CD4-positive, alpha-beta T cell treated with Interferon gamma for 1 hour (primary cell): ENCODE results near the gene CHRNE.
A peak's percentile ranks its signal among the peaks of the same experiment; 100 is the strongest.

ENCODE experiments used
- DNase-seq: peaks from one replicate; pipeline ENCODE4 v3.0.0-alpha.2; 2020

Gene CHRNE

DNA sequence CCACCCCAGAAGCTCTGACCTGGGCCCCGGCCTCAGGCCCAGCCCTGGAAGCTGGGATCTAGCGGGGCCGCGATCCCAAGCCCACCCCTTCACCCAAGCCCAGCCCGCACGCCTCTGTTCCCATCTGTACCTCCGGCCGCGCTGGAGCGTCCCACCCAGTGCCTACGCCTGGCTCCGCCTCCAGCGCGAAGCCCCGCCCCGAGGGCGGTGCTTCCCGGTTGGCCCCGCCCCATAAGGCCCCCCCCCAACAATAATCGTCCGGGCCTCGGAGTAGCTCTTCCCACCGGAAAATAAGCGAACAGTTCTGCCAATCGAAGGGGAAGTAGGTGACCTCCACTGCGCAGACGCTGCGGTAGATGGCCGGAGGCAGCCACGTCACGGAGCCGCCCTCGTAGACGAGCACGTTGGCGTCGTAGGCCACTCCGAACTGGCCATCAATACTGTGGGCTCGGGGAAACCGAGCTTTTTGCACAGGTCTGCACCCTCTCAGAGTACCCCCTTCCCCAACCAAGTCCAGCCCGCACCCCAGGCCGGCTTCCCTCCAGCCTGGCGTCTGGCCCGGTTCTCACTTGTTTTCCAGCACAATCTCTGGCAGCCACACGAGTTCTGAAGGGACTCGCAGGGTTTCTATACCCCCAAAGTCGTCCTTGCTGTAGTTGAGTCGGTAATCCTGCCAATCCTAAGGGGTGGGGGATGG, 1.1 kb downstream of the CHRNE start:
- DNase-seq, result peak; percentile 71

- DNase-seq, result no peak
These were observed 1.7 kb downstream of the CHRNE start for GRCh38 chr17:4901108-4901647.

- peak; percentile 89 for DNase-seq
These were observed 2.4 kb downstream of the CHRNE start for GRCh38 chr17:4900231-4901107.

- peak; percentile 97 for DNase-seq
These were observed 3.3 kb downstream of the CHRNE start, which contains the start of gene C17orf107 for GRCh38 chr17:4899341-4900230. TSS of gene C17orf107 (plus strand) at chr17:4899536. CDS start at chr17:4899763, 227 bp downstream.

- no peak for DNase-seq
These were observed 4.0 kb downstream of the CHRNE start for GRCh38 chr17:4898927-4899326.

DNA sequence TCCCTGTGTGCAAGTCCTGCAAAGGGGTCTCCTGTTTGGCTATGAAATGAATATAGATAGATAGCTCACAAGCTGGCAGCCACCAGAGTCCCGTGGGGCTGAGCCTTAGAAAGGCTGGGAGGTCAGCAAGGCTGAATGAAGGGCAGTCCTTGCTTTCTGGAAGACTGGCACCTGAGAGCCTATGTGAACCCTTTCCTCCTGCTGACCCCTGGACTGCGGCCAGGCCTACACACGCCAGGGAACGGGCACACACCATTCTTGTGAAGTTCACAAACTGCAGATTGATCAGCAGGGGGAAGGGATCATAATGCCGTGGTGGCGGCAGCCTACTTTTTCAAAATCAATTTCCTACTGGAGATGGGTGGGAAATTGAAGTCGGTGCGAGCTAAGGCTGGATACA, 4.5 kb downstream of the CHRNE start:
- no peak for DNase-seq

DNA sequence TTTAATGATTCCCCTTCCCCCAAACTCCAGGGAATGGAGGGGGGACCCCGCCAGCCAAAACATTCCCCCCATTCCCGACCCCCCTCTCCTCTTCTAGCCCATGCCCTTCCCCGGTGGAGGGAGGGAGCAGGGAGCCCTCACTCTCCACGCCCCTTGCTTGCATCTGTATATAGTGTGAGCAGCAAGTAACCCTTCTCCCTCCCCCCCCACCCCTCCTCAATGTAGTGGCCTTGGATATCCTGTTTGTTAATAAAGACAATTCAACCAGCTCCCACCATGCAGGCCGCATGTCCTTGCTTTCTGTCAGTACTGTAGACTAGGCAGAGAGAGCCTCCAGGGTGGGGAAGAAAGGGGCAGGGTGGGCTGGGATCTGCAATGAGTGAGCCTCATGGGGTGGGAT, 5.1 kb downstream of the CHRNE start:
- no peak for DNase-seq

GRCh38 chr17:4897198-4897687, 5.7 kb downstream of the CHRNE start:
- DNase-seq, result no peak

- no peak for DNase-seq
These were observed 6.3 kb downstream of the CHRNE start for GRCh38 chr17:4896332-4897197.

GRCh38 chr17:4895657-4896331, 7.1 kb downstream of the CHRNE start:
- DNase-seq, result no peak

DNA sequence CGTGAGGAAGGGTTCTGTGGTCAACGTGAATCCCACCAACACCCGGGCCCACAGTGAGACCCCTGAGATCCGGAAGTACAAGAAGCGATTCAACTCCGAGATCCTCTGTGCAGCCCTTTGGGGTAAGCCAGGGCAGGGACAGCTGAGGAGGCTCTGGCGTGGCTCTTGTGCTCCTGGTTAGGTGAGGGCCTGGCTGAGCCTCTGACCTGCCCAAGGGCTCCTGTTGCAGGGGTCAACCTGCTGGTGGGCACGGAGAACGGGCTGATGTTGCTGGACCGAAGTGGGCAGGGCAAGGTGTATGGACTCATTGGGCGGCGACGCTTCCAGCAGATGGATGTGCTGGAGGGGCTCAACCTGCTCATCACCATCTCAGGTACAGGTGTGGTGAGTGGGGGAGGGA, 7.8 kb downstream of the CHRNE start:
- no peak for DNase-seq

GRCh38 chr17:4893721-4894560, 9.0 kb downstream of the CHRNE start:
- no peak for DNase-seq

DNA sequence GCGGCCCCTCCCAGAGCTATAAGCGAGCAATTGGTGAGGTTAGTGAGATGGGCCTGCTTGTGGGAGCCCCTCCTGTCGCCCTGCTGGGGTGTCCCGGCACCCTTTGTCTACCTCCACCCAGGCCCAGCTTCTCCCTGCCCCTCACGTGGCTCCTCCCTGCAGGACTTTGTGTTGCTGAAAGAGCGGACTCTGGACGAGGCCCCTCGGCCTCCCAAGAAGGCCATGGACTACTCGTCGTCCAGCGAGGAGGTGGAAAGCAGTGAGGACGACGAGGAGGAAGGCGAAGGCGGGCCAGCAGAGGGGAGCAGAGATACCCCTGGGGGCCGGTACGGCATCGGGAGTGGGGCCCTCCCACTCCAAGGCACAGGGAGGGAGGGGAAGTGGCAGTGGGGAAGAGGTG, 9.6 kb downstream of the CHRNE start:
- DNase-seq, result no peak

- DNase-seq, result no peak
These were observed 10.2 kb downstream of the CHRNE start for GRCh38 chr17:4892499-4893221.

- no peak for DNase-seq
These were observed 11.2 kb downstream of the CHRNE start for GRCh38 chr17:4891411-4892410.

GRCh38 chr17:4887581-4887980, 15.3 kb downstream of the CHRNE start:
- no peak for DNase-seq

DNA sequence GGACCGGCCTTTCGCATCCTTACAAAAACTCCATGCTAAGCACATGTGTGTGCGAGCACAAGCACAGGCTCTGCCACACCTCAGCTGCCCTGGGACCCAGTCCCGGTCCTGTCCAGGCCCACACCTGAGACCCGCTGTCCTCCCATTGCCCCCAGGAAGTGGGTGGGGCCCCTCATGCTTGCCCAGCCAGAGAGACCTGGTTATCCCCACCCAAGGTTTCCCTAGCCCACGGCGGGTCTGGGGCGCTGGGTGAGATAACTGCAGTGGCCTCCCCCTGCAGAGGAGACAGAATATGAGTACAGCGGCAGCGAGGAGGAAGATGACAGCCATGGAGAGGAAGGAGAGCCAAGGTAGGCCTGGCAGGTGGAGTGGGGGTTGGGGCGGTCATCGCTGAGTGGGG, 16.1 kb downstream of the CHRNE start:
- no peak for DNase-seq

DNA sequence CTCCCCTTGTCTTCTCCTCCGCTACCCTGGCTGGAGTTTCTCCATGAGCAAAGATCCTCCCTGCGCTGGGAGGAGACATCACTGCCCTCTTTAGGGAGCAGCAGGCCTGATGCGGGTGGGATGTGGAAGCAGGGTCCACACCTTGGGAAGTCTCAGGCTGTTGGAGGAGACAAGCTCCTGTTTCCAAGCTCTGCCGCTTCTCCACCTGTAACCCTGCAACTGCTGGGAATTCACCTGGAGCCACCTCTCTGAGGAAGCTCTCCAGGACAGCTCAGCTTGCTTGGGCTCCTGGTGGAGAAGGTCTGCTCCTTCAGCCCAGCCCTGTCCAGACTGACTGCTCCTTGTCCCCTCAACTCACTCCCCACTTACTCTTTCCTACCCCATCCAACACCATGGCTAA, 18.4 kb downstream of the CHRNE start:
- no peak for DNase-seq
